C4-2B (cell line): ENCODE results near the gene CHCHD6.

Experiments used
- CTCF ChIP-seq: fragments of 450-650 bp; conservative IDR thresholded peaks from 2 replicates; pipeline ENCODE4 v1.5.1; 2017; ENCODE audit warnings: mild to moderate bottlenecking
- ZFX ChIP-seq: fragments of 450-650 bp; IDR thresholded peaks from 2 replicates; pipeline ENCODE4 v1.6.1; 2017

GRCh38 chr3:126903521-126903920 lies 199.5 kb downstream of the CHCHD6 start:
- no peak for TF ChIP-seq CTCF
- no peak for TF ChIP-seq ZFX
